ENCODE measurements around the gene GPR39.

The GPR39 gene

DNA sequence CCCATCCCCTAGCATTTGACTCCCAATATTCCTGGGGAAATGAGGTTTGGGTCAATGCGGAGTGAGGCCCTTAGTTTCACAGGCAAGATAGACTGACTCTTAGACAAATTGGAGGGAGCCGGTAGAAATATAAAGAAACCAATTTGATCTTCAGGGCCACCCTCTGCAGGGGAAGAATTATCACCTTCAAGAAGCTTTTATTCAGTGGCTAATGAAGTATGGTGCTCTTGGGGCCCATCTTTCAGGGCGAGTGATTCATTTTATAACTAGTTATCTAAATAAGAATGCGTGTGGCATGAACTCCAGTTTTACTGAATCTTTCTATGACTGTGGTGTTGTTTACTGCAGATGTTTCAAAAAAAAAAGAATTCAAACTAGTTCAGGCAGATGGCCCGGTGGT is 165.0 kb downstream of the GPR39 start:
- no peak overlapping the region for H3K4me3 ChIP-seq (ENCODE audit: low read length in 2 of 2)
- no peaks in the 10 kb centered on the region for H3K36me3 ChIP-seq (ENCODE audit: control insufficient read depth in 2 of 2, insufficient read depth in 2 of 2, low read length in 2 of 2)
- no peaks in the 10 kb centered on the region for H3K27me3 ChIP-seq (ENCODE audit: control insufficient read depth in 2 of 2, insufficient read depth in 2 of 2, low read length in 2 of 2)
- H3K9me3 ChIP-seq (ENCODE audit: control insufficient read depth in 2 of 2, low read length in 2 of 2), result no peaks in the 10 kb centered on the region
- no peak overlapping the region for H3K27ac ChIP-seq (ENCODE audit: low read depth in 2 of 2, low read length in 2 of 2)
- peaks cover 0 to 2% of the 10 kb centered on the region in 2 donors for H3K4me1 ChIP-seq (ENCODE audit: control insufficient read depth in 2 of 2, insufficient read depth in 2 of 2, low read length in 2 of 2)
- no peak overlapping the region for H3K9ac ChIP-seq (ENCODE audit: low read depth in 1 of 2, low read length in 2 of 2)

DNA sequence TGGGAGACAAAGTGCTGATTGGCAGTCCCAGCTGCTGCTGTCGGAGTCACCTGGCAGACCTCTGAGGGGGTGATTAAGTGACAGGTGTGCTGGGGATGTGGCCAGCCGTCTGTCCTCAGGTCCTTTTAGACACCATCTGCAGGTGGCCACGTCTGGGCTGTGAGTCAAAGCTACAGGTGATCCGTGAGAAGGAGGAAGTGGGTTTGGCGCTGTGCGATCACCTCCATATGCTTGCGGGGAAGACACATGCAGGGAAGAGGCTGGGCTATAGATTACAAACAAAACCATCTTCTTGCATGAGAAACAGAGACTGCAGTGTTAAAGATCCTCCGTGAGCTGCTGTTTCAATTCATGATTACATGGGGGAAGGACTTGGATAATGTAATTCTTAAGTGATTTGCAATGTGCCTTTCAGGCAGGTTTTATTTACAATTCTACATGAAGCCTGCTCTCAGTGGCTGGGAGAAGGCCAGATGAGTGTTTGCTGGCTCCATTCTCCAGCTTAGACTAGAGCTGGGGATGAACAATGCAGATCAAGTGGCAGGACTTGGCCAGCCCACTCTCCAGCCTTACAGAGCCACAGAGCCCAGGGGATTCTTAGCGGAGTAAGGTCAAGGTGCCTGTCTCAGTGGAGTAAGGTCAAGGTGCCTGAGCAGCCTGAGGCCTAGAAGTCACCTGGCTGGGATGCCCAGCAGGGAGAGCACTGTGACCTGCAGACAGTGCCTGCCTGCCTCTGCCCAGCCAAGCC is 165.6 kb downstream of the GPR39 start:
- no peaks in the 10 kb centered on the region for H3K27me3 ChIP-seq (ENCODE audit: control insufficient read depth in 2 of 2, insufficient read depth in 2 of 2, low read length in 2 of 2)
- H3K4me1 ChIP-seq (ENCODE audit: control insufficient read depth in 2 of 2, insufficient read depth in 2 of 2, low read length in 2 of 2), result peaks cover 0 to 2% of the 10 kb centered on the region in 2 donors
- H3K4me3 ChIP-seq (ENCODE audit: low read length in 2 of 2), result no peak overlapping the region
- no peak overlapping the region for H3K27ac ChIP-seq (ENCODE audit: low read depth in 2 of 2, low read length in 2 of 2)
- H3K9ac ChIP-seq (ENCODE audit: low read depth in 1 of 2, low read length in 2 of 2), result no peak overlapping the region
- no peaks in the 10 kb centered on the region for H3K9me3 ChIP-seq (ENCODE audit: control insufficient read depth in 2 of 2, low read length in 2 of 2)
- no peaks in the 10 kb centered on the region for H3K36me3 ChIP-seq (ENCODE audit: control insufficient read depth in 2 of 2, insufficient read depth in 2 of 2, low read length in 2 of 2)

DNA sequence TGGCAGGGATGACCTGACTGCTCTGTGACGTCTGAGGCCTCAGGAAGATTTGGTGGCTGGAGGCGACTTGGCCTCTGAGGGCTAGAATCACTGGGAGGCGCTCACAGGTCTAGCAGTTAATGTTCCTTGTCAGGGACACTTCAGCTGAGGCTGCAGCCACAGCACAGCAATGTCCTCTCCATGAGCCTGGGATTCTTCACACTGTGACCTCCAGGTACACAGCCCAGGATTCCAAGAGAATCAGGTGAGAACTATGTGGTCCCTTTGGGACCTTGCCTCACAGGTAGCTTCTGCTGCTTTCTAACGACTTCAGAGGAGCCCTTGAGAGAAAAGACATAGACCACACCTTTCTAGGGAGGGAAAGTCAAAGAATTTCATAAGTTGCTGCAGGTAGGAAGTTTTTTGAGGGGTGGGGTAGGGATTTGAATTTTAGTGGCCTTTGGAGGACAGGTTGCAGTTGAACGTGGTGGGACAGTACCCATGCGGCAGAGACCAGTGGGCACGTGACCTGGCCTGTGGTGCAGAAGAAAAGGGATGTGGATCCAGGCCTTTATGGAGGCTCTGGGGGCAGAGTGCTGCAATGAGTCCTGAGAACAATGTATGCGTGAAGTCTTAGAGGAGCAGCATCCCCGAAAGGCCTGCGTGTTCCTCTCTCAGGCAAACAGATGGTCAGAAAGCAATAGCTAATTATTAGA is 167.2 kb downstream of the GPR39 start:
- no peak overlapping the region for H3K9ac ChIP-seq (ENCODE audit: low read depth in 1 of 2, low read length in 2 of 2)
- no peaks in the 10 kb centered on the region for H3K27me3 ChIP-seq (ENCODE audit: control insufficient read depth in 2 of 2, insufficient read depth in 2 of 2, low read length in 2 of 2)
- H3K4me3 ChIP-seq (ENCODE audit: low read length in 2 of 2), result no peak overlapping the region
- H3K4me1 ChIP-seq (ENCODE audit: control insufficient read depth in 2 of 2, insufficient read depth in 2 of 2, low read length in 2 of 2), result peaks cover 0 to 7% of the 10 kb centered on the region in 2 donors
- no peak overlapping the region for H3K27ac ChIP-seq (ENCODE audit: low read depth in 2 of 2, low read length in 2 of 2)
- H3K36me3 ChIP-seq (ENCODE audit: control insufficient read depth in 2 of 2, insufficient read depth in 2 of 2, low read length in 2 of 2), result no peaks in the 10 kb centered on the region
- no peaks in the 10 kb centered on the region for H3K9me3 ChIP-seq (ENCODE audit: control insufficient read depth in 2 of 2, low read length in 2 of 2)

DNA sequence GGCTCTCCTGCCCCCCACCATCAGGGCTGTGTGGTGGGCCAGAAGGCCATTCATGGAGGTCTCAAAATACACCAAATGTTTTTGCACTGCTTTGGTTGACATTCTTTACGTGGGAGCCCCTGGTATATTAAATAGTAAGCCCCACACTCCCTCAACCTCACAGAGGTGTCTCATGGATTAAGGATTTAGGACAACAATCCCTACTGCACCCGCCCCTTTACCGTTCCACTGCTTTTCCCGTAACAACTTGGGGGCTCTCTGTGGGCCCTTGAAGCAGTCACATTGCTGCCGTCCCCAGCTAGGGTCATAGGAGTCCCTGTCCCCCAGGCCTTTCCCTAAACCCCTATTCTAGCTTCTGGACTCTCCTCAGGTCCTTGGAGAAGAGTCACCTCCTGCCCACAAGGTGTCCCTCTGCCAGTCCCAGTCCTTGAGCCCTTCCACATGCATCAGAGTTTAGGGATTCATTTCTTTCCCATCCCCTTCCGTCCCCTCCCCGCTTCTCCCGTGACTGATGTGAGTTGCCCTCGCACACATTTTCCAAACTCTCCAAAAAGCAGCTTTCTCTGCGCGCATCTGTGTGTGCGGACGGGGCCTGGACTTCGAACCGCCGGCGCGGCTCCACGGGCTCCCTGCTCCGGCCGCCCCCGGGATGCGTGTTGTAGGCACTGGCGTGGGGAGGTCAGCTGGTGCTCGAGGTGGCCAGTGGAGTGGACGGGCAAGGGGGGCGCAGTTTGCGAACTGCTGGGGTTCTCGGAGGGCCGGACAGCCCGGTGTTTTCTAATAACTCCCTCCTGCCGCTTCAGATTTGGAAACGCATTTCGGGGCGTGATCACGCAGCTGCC is 168.6 kb downstream of the GPR39 start:
- Histone ChIP-seq H3K4me3 (ENCODE audit: low read length in 2 of 2) (no peak overlapping the region), H3K27me3 (ENCODE audit: control insufficient read depth in 2 of 2, insufficient read depth in 2 of 2, low read length in 2 of 2) (no peaks in the 10 kb centered on the region), H3K36me3 (ENCODE audit: control insufficient read depth in 2 of 2, insufficient read depth in 2 of 2, low read length in 2 of 2) (no peaks in the 10 kb centered on the region), H3K9me3 (ENCODE audit: control insufficient read depth in 2 of 2, low read length in 2 of 2) (no peaks in the 10 kb centered on the region), H3K9ac (ENCODE audit: low read depth in 1 of 2, low read length in 2 of 2) (no peak overlapping the region), H3K4me1 (ENCODE audit: control insufficient read depth in 2 of 2, insufficient read depth in 2 of 2, low read length in 2 of 2) (peaks cover 0 to 7% of the 10 kb centered on the region in 2 donors), H3K27ac (ENCODE audit: low read depth in 2 of 2, low read length in 2 of 2) (no peak overlapping the region)

DNA sequence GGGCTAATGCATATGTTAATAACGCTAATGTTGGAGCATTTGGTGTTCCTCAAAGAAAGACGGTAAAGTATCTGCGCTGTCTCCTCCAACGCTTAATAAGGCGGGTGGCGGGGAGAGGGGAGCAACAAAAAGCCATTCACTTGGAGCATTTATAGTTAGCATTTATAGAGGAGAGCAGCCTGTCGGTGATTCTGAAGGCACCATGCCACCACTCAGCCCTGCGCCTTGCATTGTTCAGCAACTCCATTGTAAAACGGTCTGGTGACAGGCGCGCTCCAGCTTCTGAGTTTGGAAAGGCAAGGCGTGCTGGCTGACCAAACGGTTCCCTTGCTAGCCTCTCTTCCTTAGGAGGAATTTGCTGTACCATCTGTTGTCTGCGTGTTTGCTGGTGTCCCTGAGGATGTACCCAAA is 169.5 kb downstream of the GPR39 start:
- Histone ChIP-seq H3K36me3 (ENCODE audit: control insufficient read depth in 2 of 2, insufficient read depth in 2 of 2, low read length in 2 of 2) (no peaks in the 10 kb centered on the region), H3K27me3 (ENCODE audit: control insufficient read depth in 2 of 2, insufficient read depth in 2 of 2, low read length in 2 of 2) (no peaks in the 10 kb centered on the region), H3K4me3 (ENCODE audit: low read length in 2 of 2) (no peak overlapping the region), H3K27ac (ENCODE audit: low read depth in 2 of 2, low read length in 2 of 2) (no peak overlapping the region), H3K9ac (ENCODE audit: low read depth in 1 of 2, low read length in 2 of 2) (no peak overlapping the region), H3K9me3 (ENCODE audit: control insufficient read depth in 2 of 2, low read length in 2 of 2) (no peaks in the 10 kb centered on the region), H3K4me1 (ENCODE audit: control insufficient read depth in 2 of 2, insufficient read depth in 2 of 2, low read length in 2 of 2) (peaks cover 0 to 7% of the 10 kb centered on the region in 2 donors)

DNA sequence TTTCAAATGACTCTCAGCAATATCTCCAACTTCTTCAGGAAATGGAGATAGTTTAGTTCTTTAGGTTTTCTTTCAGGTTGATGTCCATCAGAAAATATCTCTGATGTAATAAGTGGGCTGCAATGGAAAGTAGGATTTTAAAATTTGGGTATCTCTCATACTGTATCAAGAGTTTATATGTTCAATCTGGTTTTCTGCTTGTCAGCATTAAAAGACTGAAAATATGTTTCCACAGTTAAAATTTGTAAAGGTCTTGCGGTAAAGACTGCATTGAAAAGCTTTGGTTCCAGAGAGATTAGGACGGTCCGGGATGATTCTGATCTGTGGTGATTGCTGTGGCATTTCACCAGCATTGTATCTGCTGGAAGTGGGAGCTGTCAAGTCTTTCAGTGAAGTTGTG is 170.2 kb downstream of the GPR39 start:
- no peaks in the 10 kb centered on the region for H3K27me3 ChIP-seq (ENCODE audit: control insufficient read depth in 2 of 2, insufficient read depth in 2 of 2, low read length in 2 of 2)
- no peaks in the 10 kb centered on the region for H3K9me3 ChIP-seq (ENCODE audit: control insufficient read depth in 2 of 2, low read length in 2 of 2)
- no peaks in the 10 kb centered on the region for H3K36me3 ChIP-seq (ENCODE audit: control insufficient read depth in 2 of 2, insufficient read depth in 2 of 2, low read length in 2 of 2)
- H3K4me1 ChIP-seq (ENCODE audit: control insufficient read depth in 2 of 2, insufficient read depth in 2 of 2, low read length in 2 of 2), result peaks cover 0 to 5% of the 10 kb centered on the region in 2 donors
- no peak overlapping the region for H3K9ac ChIP-seq (ENCODE audit: low read depth in 1 of 2, low read length in 2 of 2)
- no peak overlapping the region for H3K4me3 ChIP-seq (ENCODE audit: low read length in 2 of 2)
- H3K27ac ChIP-seq (ENCODE audit: low read depth in 2 of 2, low read length in 2 of 2), result no peak overlapping the region

DNA sequence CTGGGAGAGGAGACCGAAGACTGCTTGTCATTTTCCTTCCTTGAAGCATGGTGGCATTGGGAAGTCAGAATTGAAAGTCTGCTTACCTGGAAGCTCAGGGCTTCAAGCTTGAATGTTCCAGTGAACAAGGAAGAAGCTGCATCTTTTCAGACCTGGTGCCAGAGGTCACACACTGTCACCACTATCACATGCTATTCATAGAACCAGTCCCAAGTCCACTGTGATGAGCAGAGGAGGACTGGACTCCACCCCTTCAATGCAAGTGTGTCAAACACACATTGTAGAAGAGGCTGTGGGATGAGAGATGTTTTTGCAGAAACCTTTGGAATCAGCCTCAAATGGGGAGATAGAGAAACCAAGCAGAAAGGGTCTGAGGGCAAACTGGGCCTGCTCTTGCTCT is 172.0 kb downstream of the GPR39 start:
- Histone ChIP-seq H3K27ac (ENCODE audit: low read depth in 2 of 2, low read length in 2 of 2) (peak overlapping the region; percentile 46), H3K4me3 (ENCODE audit: low read length in 2 of 2) (no peak overlapping the region), H3K9ac (ENCODE audit: low read depth in 1 of 2, low read length in 2 of 2) (no peak overlapping the region), H3K4me1 (ENCODE audit: control insufficient read depth in 2 of 2, insufficient read depth in 2 of 2, low read length in 2 of 2) (peaks cover 0 to 5% of the 10 kb centered on the region in 2 donors), H3K9me3 (ENCODE audit: control insufficient read depth in 2 of 2, low read length in 2 of 2) (no peaks in the 10 kb centered on the region), H3K36me3 (ENCODE audit: control insufficient read depth in 2 of 2, insufficient read depth in 2 of 2, low read length in 2 of 2) (no peaks in the 10 kb centered on the region), H3K27me3 (ENCODE audit: control insufficient read depth in 2 of 2, insufficient read depth in 2 of 2, low read length in 2 of 2) (no peaks in the 10 kb centered on the region)

DNA sequence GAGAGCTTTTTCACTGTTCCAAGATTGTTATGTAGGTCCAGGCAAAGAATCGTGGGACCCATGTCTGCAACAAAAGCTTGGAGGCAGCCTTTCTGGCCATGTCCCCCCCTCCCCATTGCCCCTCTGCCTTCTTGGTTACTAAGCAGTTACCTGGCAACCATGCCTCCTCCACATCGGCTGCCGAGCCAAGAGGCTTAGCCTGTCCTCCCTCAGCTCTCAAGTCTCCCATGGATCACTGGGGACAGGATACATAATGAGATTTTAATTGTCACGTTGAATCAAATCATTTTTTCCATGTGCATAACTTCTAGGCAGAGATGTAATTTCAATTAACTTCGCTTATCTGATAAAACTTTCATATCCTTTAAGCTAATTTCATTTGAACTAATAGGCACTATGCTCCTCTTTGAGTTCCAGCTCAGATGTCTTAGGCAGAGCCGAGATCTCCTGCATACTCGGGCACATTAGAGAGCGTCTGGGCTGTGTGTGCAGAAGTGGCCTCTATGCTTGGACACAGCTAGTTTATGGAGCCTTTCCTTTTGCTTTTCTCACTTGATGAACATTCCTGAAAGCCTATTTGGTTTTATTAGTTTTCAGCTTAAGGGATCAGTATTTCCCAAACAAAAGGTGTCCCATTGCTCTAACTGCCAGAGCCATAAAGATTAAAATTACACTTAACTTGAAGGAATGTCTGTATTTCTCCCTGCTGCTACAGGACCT is 172.7 kb downstream of the GPR39 start:
- no peak overlapping the region for H3K27ac ChIP-seq (ENCODE audit: low read depth in 2 of 2, low read length in 2 of 2)
- H3K36me3 ChIP-seq (ENCODE audit: control insufficient read depth in 2 of 2, insufficient read depth in 2 of 2, low read length in 2 of 2), result no peaks in the 10 kb centered on the region
- H3K4me3 ChIP-seq (ENCODE audit: low read length in 2 of 2), result no peak overlapping the region
- no peak overlapping the region for H3K9ac ChIP-seq (ENCODE audit: low read depth in 1 of 2, low read length in 2 of 2)
- no peaks in the 10 kb centered on the region for H3K27me3 ChIP-seq (ENCODE audit: control insufficient read depth in 2 of 2, insufficient read depth in 2 of 2, low read length in 2 of 2)
- H3K9me3 ChIP-seq (ENCODE audit: control insufficient read depth in 2 of 2, low read length in 2 of 2), result no peaks in the 10 kb centered on the region
- peaks cover 0 to 5% of the 10 kb centered on the region in 2 donors for H3K4me1 ChIP-seq (ENCODE audit: control insufficient read depth in 2 of 2, insufficient read depth in 2 of 2, low read length in 2 of 2)

DNA sequence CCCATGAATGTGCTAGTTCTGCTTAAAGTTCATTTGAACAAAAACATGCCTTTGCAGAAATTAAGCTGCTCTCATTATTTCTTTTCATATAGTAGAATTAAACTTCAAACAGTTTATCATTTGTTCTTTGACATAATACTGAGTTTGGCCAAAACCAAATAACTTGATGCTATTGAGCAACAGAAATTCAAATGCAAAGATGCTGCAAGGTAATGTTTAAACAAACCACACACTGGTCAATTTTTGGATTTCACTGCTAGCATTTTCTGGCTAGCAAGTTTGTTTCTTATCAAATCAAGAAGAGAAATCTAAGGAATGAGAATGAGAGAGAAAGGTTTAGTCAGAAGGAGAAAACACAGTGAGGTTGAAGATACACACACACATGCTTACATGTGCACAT is 173.4 kb downstream of the GPR39 start:
- no peak overlapping the region for H3K4me3 ChIP-seq (ENCODE audit: low read length in 2 of 2)
- H3K27ac ChIP-seq (ENCODE audit: low read depth in 2 of 2, low read length in 2 of 2), result no peak overlapping the region
- H3K9me3 ChIP-seq (ENCODE audit: control insufficient read depth in 2 of 2, low read length in 2 of 2), result no peaks in the 10 kb centered on the region
- no peak overlapping the region for H3K9ac ChIP-seq (ENCODE audit: low read depth in 1 of 2, low read length in 2 of 2)
- peaks cover 0 to 5% of the 10 kb centered on the region in 2 donors for H3K4me1 ChIP-seq (ENCODE audit: control insufficient read depth in 2 of 2, insufficient read depth in 2 of 2, low read length in 2 of 2)
- H3K36me3 ChIP-seq (ENCODE audit: control insufficient read depth in 2 of 2, insufficient read depth in 2 of 2, low read length in 2 of 2), result no peaks in the 10 kb centered on the region
- no peaks in the 10 kb centered on the region for H3K27me3 ChIP-seq (ENCODE audit: control insufficient read depth in 2 of 2, insufficient read depth in 2 of 2, low read length in 2 of 2)
